DMS153 (cell line): Measurements from ENCODE around the gene USP6NL.
"Not testable (repeated sequence)": the region's sequence is repeated elsewhere in the genome, so short reads cannot be mapped to it uniquely, and the experiment has no call there.

ENCODE experiments used
- DNase-seq: peaks from one replicate; lab custom pipeline; 2025; lab: John Stamatoyannopoulos, UW

USP6NL gene

GRCh38 chr10:11444531-11445228 is 166.8 kb downstream of the USP6NL start:
- DNase-seq, result no peak

GRCh38 chr10:11444155-11444530 is 167.3 kb downstream of the USP6NL start:
- no peak for DNase-seq

- no peak for DNase-seq
These were observed 167.8 kb downstream of the USP6NL start for GRCh38 chr10:11443468-11444154.

- no peak for DNase-seq
These were observed 169.3 kb downstream of the USP6NL start for GRCh38 chr10:11442001-11442773.

- no peak for DNase-seq
These were observed 170.3 kb downstream of the USP6NL start for GRCh38 chr10:11441151-11441535.

- no peak for DNase-seq
These were observed 170.9 kb downstream of the USP6NL start for GRCh38 chr10:11440250-11441150.

GRCh38 chr10:11439523-11440053 is 171.9 kb downstream of the USP6NL start:
- DNase-seq, result no peak

GRCh38 chr10:11437391-11438142 is 173.9 kb downstream of the USP6NL start:
- DNase-seq, result no peak

GRCh38 chr10:11436445-11436844 is 175.0 kb downstream of the USP6NL start:
- DNase-seq, result not testable (repeated sequence)

- DNase-seq, result no peak
These were observed 175.9 kb downstream of the USP6NL start for GRCh38 chr10:11435581-11435981.

- DNase-seq, result no peak
These were observed 177.1 kb downstream of the USP6NL start for GRCh38 chr10:11434324-11434723.

GRCh38 chr10:11433657-11434056 is 177.8 kb downstream of the USP6NL start:
- no peak for DNase-seq

- DNase-seq, result no peak
These were observed 180.3 kb downstream of the USP6NL start for GRCh38 chr10:11431216-11431555.

- no peak for DNase-seq
These were observed 180.8 kb downstream of the USP6NL start for GRCh38 chr10:11430421-11431215.

- DNase-seq, result no peak
These were observed 181.9 kb downstream of the USP6NL start for GRCh38 chr10:11429439-11430052.

GRCh38 chr10:11425676-11426075 is 185.8 kb downstream of the USP6NL start:
- DNase-seq, result no peak

- no peak for DNase-seq
These were observed 186.2 kb downstream of the USP6NL start for GRCh38 chr10:11425296-11425610.

- no peak for DNase-seq
These were observed 186.8 kb downstream of the USP6NL start for GRCh38 chr10:11424456-11425295.

- no peak for DNase-seq
These were observed 194.5 kb downstream of the USP6NL start for GRCh38 chr10:11416974-11417373.
